NCI-H1092 treated with DMSO at 0.1 percent for 48 hours (cell line): ENCODE results near the gene PDK3.
A peak's percentile ranks its signal among the peaks of the same experiment; 100 is the strongest.

ENCODE experiments used
- DNase-seq: peaks from one replicate; lab custom pipeline; 2025; lab: John Stamatoyannopoulos, UW

Gene PDK3

DNA sequence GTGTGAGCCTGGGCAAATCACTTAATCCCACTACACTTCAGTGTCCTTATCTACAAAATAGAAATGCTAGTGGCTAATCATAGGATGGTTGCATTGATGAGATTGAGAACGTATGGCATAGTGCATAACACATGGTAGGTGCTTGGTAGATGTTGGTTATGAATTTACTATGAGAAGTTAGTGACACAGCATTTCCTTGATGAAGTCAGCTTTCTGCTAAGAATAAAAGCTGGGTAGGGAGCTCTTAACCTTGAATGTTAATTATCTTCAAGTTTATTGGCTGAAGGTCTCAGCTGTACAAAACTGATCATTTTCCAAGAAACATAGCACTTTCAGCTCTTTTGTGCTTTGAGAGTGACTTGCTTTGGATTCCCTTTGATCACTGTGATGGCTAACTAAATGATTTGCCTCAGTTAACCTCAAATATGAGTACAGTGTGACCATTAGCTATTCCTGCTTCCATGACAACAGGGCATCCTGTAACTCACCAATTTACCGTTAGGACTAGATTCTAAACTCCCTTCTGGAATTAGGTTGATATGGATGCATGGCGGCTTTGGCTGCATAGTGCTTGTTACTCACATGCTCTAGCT is 17.8 kb downstream of the PDK3 start:
- DNase-seq, result no peak

DNA sequence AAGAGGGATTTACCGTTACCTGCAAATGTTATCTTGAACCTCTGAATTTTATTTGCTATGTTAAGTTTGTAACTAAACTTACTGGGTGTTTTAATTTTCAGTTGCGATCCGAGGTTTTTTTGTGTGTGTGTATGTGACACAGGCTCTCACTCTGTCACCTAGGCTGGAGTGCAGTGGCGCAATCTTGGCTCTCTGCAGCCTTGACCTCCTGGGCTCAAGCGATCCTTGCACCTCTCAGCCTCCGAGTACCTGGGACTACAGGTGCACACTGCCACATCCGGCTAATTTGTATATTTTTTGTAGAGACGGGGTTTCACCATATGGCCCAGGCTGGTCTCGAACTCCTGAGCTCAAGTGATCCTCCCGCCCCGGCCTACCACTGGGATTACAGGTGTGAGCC is 18.5 kb downstream of the PDK3 start:
- DNase-seq, result no peak

DNA sequence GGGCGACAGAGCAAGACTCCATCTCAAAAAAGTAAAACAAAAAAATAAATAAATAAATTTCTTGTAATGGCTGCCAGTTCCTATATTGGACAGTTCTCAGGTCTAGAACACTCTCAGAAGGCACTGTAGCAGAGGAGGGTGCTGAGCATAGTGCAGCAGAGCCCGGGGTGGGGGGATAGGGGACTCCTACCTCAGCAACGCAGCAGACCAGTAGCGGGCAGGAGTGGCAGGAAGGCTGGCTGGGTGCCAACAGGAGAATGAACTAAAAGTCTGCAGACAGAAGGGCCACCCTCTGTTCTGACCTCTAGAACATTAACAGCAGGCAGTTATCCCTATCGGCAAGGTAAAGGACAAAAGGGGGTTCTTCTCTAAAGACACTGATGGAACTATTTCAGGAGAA is 20.2 kb downstream of the PDK3 start:
- DNase-seq, result no peak

DNA sequence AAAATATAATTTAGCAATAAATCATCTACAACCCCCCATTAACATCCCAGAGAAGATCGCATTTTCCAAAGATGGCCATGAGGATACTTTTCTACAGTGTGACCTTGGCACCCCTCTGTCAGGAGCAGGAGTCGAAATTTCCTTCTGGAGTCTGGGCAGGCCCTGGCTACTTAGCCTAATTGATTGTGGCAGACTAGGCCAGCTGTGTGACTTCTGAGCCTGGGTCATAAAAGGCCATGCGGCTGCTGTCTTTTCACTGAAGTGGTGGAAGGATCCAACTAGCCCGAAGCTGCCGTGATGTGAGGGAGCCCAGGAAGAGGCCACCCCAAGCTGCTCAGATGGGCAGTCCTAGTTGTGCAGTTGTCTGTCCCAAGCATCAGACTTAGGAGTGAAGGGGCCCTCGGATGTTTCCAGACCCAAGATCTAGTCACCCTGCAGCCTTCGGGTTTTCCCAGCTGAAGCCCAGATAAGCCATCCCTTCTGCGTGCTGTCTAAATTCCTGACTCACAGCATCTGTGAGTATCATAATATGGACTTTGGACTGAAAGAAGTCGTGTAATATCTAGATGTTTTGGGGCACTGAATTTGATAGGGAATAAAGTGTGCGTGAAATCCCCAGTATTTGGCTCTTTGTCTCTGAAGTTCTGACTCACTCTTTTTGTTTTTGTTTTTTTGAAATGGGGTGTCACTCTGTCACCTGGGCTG is 21.0 kb downstream of the PDK3 start:
- no peak for DNase-seq

DNA sequence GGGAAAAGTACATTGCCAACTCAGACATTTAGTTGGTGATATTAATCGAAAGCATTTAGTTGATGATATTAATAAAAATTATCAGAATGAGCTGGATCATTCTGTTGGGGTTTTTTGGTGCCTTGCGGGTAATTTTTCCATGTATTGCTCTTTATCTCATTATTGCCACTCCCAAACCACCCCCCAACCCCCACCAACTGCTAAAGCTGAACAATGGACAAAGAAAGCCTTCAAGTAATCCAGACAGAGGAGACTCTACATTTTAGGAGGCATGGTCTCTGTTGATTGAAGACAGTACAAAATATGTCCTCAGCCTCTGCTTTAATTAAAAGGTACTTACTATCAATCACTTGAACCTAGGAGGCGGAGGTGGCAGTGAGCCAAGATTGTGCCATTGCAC is 22.5 kb downstream of the PDK3 start:
- DNase-seq, result no peak

DNA sequence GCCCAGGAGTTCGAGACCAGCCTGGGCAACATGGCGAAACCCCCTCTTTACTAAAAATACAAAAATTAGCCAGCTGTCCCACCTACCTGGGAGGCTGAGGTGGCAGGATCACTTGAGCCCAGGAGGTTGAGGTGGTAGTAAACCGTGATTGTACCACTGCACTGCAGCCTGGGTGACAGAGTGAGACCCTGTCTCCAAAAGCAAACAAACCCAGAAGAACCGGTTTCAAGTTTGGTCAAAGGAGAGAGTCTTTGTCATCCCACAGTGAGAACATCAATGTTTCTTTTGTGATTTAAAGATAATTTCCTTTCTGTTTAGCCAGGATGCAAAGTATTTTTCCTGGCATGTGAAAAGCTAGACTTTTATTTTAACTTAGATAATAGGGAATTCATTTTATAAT is 26.7 kb downstream of the PDK3 start:
- no peak for DNase-seq

DNA sequence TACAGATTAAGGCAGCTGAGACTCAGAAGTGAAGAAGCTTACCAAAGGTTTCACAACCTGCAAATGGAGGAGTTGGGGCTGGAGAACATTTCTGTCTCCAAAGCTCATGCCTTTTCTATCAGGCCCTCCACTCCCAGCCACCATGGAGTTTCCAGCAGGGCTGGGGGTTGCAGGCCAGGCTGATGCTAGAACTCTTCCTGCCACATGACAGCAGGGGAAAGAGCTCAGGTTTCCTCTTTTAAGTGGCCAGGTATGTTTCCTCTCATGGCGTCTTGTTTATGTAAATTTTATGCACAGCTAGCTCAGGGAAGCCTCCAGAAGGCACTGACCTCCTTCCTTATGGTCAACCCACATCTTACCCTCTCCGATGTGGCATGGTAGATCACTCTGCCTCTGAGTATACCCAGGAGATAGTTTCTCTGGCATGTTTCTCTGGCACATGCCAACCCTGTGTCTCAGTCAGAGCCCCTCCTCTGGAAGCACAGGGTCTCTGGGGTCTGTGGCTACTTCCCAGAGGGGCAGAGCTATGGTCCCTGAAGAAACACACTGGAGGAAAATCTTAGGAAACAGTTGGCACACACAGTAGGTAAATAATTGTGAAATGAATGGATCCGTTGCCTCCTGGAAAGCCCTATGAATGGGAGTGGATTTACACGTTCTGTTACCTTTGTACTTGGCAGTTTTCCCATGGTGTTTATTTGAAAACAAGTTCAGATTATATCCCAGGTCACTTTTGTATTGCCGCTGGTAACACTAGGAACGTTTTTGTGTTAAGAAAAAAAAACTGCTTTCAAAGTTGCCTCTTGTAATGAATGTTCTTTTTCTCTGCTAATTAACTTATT is 28.9 kb downstream of the PDK3 start:
- no peak for DNase-seq

DNA sequence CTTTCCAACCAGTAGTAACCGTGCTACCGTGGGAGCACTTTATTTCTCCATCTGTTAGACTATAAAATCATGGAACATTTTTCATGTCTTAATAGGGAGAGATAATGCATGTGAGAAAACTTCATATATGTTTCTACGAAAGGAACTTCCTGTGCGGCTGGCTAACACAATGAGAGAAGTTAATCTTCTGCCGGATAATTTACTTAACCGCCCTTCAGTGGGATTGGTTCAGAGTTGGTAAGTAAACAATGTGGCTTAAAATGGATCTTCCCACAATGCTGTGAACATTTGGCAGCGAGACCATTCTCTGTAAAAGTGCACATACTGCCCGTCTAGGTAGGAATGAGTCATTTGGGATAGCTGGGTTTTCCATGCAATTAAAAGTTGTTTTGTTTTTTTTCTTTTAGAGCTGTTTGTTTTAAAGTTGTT is 29.6 kb downstream of the PDK3 start:
- DNase-seq, result peak; percentile 10

DNA sequence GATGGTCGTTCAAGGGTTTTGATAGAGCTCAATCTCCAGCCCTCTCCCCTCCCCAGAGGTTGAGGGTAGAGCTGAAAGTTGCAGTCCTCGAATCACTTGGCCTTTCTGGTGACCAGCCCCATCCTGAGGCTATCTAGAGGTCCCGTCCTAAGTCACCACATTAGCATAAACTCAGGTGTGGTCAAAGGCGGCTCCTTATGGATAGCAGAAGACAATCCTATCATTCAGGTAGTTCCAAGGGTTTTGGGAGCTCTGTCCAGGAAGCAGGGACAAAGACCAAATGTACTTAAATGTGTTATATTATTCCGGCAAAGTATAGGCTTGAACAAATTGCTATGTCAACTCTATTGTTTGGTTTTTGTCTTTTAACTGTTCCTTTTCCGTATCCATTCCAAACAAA is 30.6 kb downstream of the PDK3 start:
- no peak for DNase-seq

DNA sequence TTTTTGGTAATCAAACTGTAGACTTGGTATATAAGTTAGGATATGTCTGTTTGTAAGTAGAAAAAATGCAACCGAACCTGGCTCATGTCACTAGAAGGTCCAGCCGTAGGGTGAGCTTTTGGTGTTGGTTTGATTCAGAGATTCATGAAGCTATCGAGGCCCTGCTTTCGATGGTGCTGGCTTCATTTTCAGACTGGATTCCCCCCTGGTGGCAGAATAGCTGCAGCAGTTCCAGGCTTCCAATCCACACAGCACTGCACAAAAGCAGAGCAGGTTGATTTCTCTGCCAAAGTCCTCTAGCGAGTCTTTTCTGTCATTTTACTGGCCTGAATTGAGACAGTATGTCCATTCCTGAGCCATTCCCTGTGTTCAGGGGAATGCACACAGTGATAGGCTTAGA is 33.1 kb downstream of the PDK3 start:
- peak; percentile 36 for DNase-seq

DNA sequence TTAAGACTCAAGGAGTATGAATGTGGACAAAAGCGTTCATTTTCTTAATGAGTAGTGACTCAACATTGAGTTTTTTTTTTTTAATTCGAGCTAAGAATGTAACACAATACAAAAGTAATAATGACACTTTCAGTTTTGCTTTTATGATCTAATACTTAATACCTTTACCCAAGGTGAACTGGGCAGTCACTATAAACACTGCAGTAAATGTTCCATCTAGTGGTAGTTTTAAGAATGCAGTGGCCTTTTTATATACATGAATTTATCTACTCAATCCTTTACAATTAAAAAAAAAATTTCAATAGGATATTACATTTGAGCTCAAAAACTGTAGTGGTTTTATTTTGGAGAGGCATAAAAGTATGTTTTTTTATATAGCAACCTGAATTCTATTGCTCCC is 33.9 kb downstream of the PDK3 start:
- peak; percentile 62 for DNase-seq

DNA sequence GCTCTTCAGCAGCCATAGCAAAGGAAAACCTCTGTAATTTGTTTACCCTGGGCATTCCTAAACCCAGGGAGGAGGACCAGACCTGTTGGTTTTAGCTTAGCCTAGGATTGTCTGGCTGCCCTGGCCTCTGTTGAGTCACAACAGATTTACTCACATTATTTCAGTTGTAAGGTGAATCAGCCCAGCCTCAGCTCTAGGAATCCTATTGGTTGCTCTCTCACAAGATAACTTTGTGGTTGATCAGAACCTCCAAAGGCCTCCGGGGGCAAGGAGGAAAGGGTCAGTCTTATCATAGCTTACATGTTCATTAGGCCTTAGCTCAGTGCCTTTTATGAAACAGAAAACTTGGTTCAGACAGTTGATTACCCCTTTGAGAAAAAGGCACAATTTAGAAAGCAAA is 41.0 kb downstream of the PDK3 start:
- no peak for DNase-seq

DNA sequence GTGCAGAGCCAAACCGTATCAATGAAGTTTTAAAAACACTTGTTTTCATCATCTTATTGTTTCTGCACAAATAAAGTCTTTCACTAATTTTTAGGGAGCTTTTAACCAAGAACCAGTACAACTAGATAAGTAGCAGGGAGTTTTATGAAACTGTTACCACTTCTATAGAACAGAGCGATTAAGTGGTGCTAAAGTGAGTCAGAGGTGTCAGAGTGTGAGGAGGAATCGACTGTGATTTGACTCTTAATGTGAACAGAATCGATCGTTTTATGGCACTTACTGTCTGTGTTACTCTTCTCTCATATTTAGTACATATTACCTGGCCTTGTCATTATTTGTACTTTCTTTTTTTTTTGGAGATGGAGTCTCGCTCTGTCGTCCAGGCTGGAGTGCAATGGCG is 43.3 kb downstream of the PDK3 start:
- DNase-seq, result no peak

DNA sequence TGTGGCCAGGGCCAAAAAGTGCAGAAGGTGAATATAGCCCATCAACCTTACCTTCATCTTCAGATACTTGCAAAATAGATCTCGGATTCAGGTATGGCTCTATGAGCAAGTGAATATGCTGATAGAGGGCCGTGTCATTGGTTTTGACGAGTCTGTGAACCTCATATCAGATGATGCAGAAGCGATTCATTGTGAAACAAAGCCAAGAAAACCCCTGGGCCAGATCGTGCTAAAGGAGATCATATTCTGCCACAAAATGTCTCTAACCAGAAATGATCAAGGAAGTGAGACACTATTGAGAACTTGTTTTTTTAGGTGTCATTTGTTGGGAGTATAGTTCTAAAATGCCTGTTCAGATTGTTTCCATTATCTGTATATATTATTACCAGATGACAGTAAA is 48.3 kb downstream of the PDK3 start:
- no peak for DNase-seq

DNA sequence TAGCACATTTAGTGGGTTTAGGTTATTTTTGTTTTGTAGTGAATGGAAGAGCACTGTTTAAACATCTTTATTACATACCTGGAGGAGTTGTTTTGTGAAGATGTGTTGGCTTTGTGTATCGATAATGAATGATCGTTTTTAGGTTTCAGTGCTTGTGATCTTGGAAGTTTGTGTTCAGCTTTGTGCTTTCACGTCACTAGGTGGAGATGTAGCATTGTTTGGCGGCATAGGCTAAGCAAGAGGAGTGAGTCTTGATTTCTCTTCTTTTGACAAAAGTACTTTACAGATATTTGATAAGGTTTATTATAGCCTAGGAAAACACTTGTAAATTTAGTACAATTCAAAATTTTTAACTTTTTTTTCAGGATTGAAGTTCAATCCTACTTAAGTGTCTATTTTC is 50.4 kb downstream of the PDK3 start:
- peak; percentile 14 for DNase-seq

DNA sequence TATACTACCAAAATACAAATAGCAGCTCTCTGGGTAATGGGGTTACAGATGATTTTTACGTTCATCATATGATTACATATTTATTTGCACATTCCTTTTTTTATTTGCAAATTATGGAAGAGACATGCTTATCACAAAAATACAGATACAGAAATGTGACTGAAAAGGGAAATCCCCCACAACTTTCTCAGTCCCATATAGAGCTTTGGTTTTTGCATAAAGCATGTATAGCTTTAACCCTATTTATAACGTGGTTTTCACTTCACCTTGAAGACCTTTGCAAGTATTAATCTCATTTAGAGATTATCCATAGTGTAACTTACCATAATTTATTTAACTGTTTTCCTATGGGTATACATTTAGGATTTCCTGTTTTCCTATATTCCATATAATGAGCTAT is 55.4 kb downstream of the PDK3 start:
- DNase-seq, result no peak

DNA sequence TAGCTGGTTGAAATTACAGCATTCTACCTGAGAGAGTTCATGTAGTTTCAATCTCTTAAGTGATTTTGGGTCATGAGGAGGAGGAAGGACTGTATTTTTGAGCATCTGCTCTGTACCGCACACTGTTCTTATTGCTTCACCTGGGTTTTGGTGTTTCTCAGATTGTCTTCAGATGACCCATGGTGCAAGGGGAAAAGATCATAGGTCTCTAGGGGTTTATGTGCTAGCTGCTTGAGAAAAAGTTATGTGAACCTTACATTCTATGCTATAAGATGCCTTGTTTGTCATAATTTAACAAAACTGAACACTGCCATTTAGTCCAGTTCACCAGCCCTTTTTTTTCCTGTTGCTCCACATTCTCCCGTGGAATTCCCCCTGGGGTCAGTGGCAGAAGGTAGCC is 60.4 kb downstream of the PDK3 start:
- DNase-seq, result no peak

DNA sequence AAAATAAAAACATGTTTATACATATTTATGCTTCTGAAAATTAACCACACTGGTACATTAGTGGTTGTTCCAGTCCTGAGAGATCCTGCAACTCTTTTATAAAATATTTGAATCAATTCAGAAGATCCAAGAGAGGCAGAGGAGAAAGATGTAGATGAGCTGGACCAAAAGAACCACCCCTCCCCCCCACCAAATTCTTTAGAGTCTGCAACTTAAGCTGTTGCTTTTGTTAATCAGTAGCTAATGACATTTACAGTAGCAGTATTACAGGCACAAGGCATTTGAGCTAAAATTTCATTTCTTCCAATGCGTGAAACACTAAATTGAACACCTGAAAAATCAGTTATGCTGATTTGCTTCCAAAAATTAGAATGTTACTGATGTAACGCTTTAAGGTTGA is 61.5 kb downstream of the PDK3 start:
- DNase-seq, result no peak

DNA sequence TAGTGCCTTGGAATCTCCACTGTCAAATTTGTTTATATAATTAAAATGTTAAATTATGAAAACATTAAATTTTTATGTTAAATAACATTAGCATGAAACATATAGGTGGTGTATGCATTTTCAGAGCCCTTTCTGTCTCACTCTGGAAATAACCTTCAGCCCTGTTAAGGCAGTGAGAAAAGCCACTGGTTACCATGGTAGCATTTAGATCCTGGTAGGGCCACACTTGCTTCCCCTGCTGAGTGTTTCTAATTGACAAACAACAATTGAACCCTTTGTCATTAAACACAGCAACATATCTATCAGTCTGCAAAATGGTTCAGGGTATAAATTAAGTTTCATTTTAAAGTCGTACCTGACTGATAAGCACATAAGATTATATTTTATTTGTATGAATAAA is 63.5 kb downstream of the PDK3 start:
- no peak for DNase-seq

DNA sequence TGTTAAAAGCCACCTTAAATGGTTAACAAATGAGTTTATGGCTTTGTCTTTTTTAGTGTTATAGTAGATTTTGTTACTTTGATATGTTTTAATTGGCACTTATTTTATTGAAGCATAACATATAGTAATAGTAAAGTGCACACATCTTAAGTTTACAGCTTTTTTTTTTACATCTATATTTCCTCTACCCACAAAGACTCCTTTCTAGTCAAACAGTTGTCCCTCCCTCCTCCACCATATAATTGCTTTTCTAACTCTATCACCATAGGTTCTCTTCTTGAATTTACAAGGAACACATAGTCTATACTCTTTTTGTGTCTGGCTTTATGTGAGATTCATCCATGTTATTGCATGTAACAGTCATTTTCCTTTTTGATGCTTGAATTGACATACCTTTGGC is 71.5 kb downstream of the PDK3 start:
- no peak for DNase-seq

DNA sequence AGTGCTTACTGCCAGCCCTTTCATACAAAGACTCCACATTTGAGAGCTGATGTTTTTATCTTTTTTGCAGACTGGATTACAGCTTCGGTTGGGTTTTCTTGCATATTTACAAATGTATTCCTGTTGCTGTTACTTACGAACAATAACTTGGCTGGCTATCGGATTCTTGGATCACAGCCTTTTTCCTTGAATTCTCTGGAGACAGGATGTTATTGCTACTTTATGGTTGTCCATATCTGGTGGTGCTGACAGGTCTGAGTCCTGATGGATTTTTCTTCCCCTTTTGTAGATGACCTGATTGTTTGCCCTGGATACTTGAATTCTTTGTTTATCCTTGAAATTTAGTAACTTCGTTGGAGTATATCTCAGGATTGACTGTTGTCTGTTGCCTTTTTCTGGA is 77.7 kb downstream of the PDK3 start:
- no peak for DNase-seq

DNA sequence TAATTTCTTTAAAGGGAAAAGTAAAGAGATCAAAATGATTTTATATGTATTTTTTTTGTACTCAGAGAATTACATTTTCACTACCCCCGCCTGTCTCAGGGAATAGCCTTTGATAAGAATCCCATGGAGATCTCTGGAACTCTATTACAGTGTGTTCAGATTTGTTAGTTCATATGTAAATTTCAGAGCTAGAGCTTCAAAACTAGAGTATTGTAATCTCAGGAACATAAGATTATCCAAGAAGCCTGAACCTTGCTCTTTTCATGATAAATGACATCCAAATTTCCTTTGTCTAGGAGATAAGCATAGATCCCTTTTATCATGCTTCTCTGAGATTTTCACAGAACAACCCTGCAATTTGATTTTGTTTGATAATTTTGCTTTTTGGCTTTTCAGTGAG is 82.9 kb downstream of the PDK3 start:
- no peak for DNase-seq

DNA sequence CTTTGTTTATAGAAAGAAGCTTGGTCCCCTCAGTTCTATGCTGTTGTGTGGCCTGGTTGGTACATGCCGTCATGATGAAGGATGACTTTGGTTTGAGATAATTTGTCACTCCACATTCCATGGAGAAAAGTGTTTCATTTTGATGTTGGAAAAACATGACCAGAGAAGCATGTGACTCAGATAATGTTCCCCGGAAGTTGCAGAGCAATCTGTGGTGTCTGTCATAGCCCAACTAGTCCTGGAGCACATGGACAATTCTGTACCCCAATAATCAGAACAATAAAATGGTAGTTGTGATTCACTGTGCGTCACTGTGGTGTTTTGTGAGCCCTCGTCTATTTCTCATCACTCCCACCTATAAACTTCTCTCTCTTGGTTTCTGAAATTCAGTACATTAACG is 85.1 kb downstream of the PDK3 start:
- no peak for DNase-seq
